UCSD-AML1 (cell line): ENCODE measurements around the gene SIVA1.

Source experiments
- DNase-seq: peaks from one replicate; lab custom pipeline; 2025; ENCODE audit not compliant: unreplicated experiment; lab: John Stamatoyannopoulos, UW

The SIVA1 gene

GRCh38 chr14:104770072-104770579, 17.2 kb downstream of the SIVA1 start:
- DNase-seq = no peak

GRCh38 chr14:104770851-104771272, 17.9 kb downstream of the SIVA1 start:
- no peak for DNase-seq

- no peak for DNase-seq
These were observed 18.4 kb downstream of the SIVA1 start for GRCh38 chr14:104771374-104771773.

GRCh38 chr14:104771918-104772706, 19.2 kb downstream of the SIVA1 start:
- DNase-seq = no peak

- no peak for DNase-seq
These were observed 20.0 kb downstream of the SIVA1 start for GRCh38 chr14:104772707-104773504.

- no peak for DNase-seq
These were observed 20.8 kb downstream of the SIVA1 start for GRCh38 chr14:104773505-104774452.

- DNase-seq = no peak
These were observed 21.6 kb downstream of the SIVA1 start for GRCh38 chr14:104774453-104775072.

- DNase-seq = no peak
These were observed 22.1 kb downstream of the SIVA1 start for GRCh38 chr14:104775073-104775489.

- no peak for DNase-seq
These were observed 23.5 kb downstream of the SIVA1 start for GRCh38 chr14:104776481-104776880.

- no peak for DNase-seq
These were observed 24.2 kb downstream of the SIVA1 start for GRCh38 chr14:104776961-104777807.

- DNase-seq = no peak
These were observed 24.9 kb downstream of the SIVA1 start for GRCh38 chr14:104777808-104778249.

GRCh38 chr14:104778694-104779331, 25.9 kb downstream of the SIVA1 start:
- DNase-seq = no peak

GRCh38 chr14:104779776-104780512, 27.0 kb downstream of the SIVA1 start:
- no peak for DNase-seq

- DNase-seq = no peak
These were observed 27.6 kb downstream of the SIVA1 start for GRCh38 chr14:104780513-104781030.

GRCh38 chr14:104781271-104782077, 28.5 kb downstream of the SIVA1 start:
- no peak for DNase-seq

- no peak for DNase-seq
These were observed 29.3 kb downstream of the SIVA1 start for GRCh38 chr14:104782086-104782807.

- no peak for DNase-seq
These were observed 29.8 kb downstream of the SIVA1 start for GRCh38 chr14:104782808-104783139.
